ENCODE data around the gene ARFGAP3.

DNA sequence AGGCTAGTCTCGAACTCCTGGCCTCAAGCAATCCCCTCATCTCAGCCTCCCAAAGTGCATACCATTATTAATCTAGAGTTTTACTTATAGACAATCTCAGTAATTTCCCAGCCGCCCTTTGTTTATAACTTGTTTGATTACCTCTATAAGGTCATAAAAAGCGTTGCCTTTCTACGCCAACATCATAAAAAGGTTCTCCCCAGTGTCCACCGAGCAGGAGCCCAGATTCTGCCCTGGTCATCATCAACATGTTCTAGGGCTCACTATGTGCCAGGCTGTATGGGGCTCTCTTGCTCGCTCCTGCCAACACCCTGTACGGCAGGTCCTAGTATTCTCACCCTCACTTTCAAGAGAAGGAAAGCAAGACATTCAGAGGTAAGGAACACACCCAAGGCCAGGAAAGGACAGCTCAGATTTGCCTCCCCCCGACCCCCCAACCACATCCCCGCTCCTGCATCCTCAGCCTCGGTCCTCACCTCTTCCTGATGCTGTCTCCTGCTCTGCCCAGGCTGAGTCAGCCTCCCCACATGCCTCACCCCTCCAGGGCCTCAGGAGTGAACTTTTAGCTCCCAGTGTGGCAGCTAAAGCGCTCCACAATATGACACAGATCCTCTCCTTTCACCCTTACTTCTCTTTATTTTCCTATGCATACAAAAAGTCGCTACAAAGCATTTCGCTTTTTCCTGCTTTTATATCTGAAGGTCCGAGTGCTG, 14.3 kb downstream of the ARFGAP3 start:
- TF ChIP-seq ZNF530 (tag by site-specific recombination; IDR thresholded peaks at IDR 0.05; ENCODE audit: low read depth) = no peak
- TF ChIP-seq, protein P1, sequence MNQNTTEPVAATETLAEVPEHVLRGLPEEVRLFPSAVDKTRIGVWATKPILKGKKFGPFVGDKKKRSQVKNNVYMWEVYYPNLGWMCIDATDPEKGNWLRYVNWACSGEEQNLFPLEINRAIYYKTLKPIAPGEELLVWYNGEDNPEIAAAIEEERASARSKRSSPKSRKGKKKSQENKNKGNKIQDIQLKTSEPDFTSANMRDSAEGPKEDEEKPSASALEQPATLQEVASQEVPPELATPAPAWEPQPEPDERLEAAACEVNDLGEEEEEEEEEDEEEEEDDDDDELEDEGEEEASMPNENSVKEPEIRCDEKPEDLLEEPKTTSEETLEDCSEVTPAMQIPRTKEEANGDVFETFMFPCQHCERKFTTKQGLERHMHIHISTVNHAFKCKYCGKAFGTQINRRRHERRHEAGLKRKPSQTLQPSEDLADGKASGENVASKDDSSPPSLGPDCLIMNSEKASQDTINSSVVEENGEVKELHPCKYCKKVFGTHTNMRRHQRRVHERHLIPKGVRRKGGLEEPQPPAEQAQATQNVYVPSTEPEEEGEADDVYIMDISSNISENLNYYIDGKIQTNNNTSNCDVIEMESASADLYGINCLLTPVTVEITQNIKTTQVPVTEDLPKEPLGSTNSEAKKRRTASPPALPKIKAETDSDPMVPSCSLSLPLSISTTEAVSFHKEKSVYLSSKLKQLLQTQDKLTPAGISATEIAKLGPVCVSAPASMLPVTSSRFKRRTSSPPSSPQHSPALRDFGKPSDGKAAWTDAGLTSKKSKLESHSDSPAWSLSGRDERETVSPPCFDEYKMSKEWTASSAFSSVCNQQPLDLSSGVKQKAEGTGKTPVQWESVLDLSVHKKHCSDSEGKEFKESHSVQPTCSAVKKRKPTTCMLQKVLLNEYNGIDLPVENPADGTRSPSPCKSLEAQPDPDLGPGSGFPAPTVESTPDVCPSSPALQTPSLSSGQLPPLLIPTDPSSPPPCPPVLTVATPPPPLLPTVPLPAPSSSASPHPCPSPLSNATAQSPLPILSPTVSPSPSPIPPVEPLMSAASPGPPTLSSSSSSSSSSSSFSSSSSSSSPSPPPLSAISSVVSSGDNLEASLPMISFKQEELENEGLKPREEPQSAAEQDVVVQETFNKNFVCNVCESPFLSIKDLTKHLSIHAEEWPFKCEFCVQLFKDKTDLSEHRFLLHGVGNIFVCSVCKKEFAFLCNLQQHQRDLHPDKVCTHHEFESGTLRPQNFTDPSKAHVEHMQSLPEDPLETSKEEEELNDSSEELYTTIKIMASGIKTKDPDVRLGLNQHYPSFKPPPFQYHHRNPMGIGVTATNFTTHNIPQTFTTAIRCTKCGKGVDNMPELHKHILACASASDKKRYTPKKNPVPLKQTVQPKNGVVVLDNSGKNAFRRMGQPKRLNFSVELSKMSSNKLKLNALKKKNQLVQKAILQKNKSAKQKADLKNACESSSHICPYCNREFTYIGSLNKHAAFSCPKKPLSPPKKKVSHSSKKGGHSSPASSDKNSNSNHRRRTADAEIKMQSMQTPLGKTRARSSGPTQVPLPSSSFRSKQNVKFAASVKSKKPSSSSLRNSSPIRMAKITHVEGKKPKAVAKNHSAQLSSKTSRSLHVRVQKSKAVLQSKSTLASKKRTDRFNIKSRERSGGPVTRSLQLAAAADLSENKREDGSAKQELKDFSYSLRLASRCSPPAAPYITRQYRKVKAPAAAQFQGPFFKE (tag by site-specific recombination; IDR thresholded peaks at IDR 0.05; ENCODE audit: borderline replicate concordance) = no peak
- TF ChIP-seq, protein P2, sequence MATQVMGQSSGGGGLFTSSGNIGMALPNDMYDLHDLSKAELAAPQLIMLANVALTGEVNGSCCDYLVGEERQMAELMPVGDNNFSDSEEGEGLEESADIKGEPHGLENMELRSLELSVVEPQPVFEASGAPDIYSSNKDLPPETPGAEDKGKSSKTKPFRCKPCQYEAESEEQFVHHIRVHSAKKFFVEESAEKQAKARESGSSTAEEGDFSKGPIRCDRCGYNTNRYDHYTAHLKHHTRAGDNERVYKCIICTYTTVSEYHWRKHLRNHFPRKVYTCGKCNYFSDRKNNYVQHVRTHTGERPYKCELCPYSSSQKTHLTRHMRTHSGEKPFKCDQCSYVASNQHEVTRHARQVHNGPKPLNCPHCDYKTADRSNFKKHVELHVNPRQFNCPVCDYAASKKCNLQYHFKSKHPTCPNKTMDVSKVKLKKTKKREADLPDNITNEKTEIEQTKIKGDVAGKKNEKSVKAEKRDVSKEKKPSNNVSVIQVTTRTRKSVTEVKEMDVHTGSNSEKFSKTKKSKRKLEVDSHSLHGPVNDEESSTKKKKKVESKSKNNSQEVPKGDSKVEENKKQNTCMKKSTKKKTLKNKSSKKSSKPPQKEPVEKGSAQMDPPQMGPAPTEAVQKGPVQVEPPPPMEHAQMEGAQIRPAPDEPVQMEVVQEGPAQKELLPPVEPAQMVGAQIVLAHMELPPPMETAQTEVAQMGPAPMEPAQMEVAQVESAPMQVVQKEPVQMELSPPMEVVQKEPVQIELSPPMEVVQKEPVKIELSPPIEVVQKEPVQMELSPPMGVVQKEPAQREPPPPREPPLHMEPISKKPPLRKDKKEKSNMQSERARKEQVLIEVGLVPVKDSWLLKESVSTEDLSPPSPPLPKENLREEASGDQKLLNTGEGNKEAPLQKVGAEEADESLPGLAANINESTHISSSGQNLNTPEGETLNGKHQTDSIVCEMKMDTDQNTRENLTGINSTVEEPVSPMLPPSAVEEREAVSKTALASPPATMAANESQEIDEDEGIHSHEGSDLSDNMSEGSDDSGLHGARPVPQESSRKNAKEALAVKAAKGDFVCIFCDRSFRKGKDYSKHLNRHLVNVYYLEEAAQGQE (tag by site-specific recombination; IDR thresholded peaks at IDR 0.05) = no peak
